Measurements from ENCODE around the gene MAP3K7. TPM values are rescaled to one million over a fixed set of nuclear protein-coding genes. Genes with fewer than 3 reads are reported as not detected.

The MAP3K7 gene
- total RNA-seq, 1 donor from 2014 or later = 33.8 TPM

- no peaks in the 10 kb centered on the region for H3K36me3 ChIP-seq (ENCODE audit: insufficient read depth, low read length)
- H3K4me3 ChIP-seq (ENCODE audit: insufficient read depth, low read depth, low read length) = no peak overlapping the region
- H3K9me3 Mint-ChIP-seq (ENCODE audit: unreplicated experiment) = peaks cover 9% of the 10 kb centered on the region
- H3K27ac ChIP-seq (ENCODE audit: low read depth, low read length) = no peak overlapping the region
- H3K79me2 ChIP-seq (ENCODE audit: insufficient read depth, low read length) = no peaks in the 10 kb centered on the region
- peaks cover 10% of the 10 kb centered on the region for H3K4me1 Mint-ChIP-seq (ENCODE audit: low read depth, unreplicated experiment)
- no peak overlapping the region for H3K4me3 Mint-ChIP-seq (ENCODE audit: unreplicated experiment)
- H3K4me2 ChIP-seq (ENCODE audit: low read length) = no peak overlapping the region
- no peaks in the 10 kb centered on the region for H3K36me3 Mint-ChIP-seq (ENCODE audit: low read depth, unreplicated experiment)
- H3K27me3 Mint-ChIP-seq (ENCODE audit: low read depth, unreplicated experiment) = no peaks in the 10 kb centered on the region
- H3K9me3 ChIP-seq (ENCODE audit: insufficient read depth, low read depth, low read length) = no peaks in the 10 kb centered on the region
- DNase-seq (ENCODE audit: low read depth) = no peak
- H3K9ac ChIP-seq (ENCODE audit: low read length) = no peak overlapping the region
- peaks cover 5% of the 10 kb centered on the region for H3K4me1 ChIP-seq (ENCODE audit: insufficient read depth, low read length)
- TF ChIP-seq EZH2 (IDR thresholded peaks at IDR 0.05; ENCODE audit: insufficient read depth, low read length) (no peak), CTCF (IDR thresholded peaks at IDR 0.05; ENCODE audit: insufficient read depth, low read depth, low read length) (no peak)
- FAIRE-seq = no peak
- no peak overlapping the region for H2AFZ ChIP-seq (ENCODE audit: low read depth, low read length)
- H4K20me1 ChIP-seq (ENCODE audit: insufficient read depth, low read length) = no peaks in the 10 kb centered on the region
- H3K27ac Mint-ChIP-seq (ENCODE audit: unreplicated experiment) = peak overlapping the region; percentile 41
- no peaks in the 10 kb centered on the region for H3K27me3 ChIP-seq (ENCODE audit: insufficient read depth, low read length)
Observed at GRCh38 chr6:90478278-90478677, 108.6 kb downstream of the MAP3K7 start.

GRCh38 chr6:90477366-90477765 is 109.5 kb downstream of the MAP3K7 start:
- Histone ChIP-seq H3K79me2 (ENCODE audit: insufficient read depth, low read length) (no peaks in the 10 kb centered on the region), H2AFZ (ENCODE audit: low read depth, low read length) (no peak overlapping the region), H3K36me3 (ENCODE audit: insufficient read depth, low read length) (no peaks in the 10 kb centered on the region), H3K9ac (ENCODE audit: low read length) (no peak overlapping the region), H3K27ac (ENCODE audit: low read depth, low read length) (no peak overlapping the region), H3K4me1 (ENCODE audit: insufficient read depth, low read length) (peaks cover 5% of the 10 kb centered on the region), H3K4me3 (ENCODE audit: insufficient read depth, low read depth, low read length) (no peak overlapping the region), H4K20me1 (ENCODE audit: insufficient read depth, low read length) (no peaks in the 10 kb centered on the region), H3K4me2 (ENCODE audit: low read length) (no peak overlapping the region), H3K9me3 (ENCODE audit: insufficient read depth, low read depth, low read length) (no peaks in the 10 kb centered on the region), H3K27me3 (ENCODE audit: insufficient read depth, low read length) (no peaks in the 10 kb centered on the region)
- DNase-seq (ENCODE audit: low read depth) = no peak
- TF ChIP-seq CTCF (IDR thresholded peaks at IDR 0.05; ENCODE audit: insufficient read depth, low read depth, low read length) = no peak
- no peak for TF ChIP-seq EZH2 (IDR thresholded peaks at IDR 0.05; ENCODE audit: insufficient read depth, low read length)
- no peak overlapping the region for H3K4me3 Mint-ChIP-seq (ENCODE audit: unreplicated experiment)
- FAIRE-seq = no peak
- H3K36me3 Mint-ChIP-seq (ENCODE audit: low read depth, unreplicated experiment) = no peaks in the 10 kb centered on the region
- H3K9me3 Mint-ChIP-seq (ENCODE audit: unreplicated experiment) = peaks cover 4% of the 10 kb centered on the region
- no peak overlapping the region for H3K27ac Mint-ChIP-seq (ENCODE audit: unreplicated experiment)
- no peaks in the 10 kb centered on the region for H3K27me3 Mint-ChIP-seq (ENCODE audit: low read depth, unreplicated experiment)
- H3K4me1 Mint-ChIP-seq (ENCODE audit: low read depth, unreplicated experiment) = peaks cover 10% of the 10 kb centered on the region

- FAIRE-seq (no peak), DNase-seq (ENCODE audit: low read depth) (no peak)
- Histone ChIP-seq H3K36me3 (ENCODE audit: insufficient read depth, low read length) (no peaks in the 10 kb centered on the region), H3K4me2 (ENCODE audit: low read length) (no peak overlapping the region), H3K27me3 (ENCODE audit: insufficient read depth, low read length) (peaks cover 5% of the 10 kb centered on the region), H3K27ac (ENCODE audit: low read depth, low read length) (no peak overlapping the region), H2AFZ (ENCODE audit: low read depth, low read length) (no peak overlapping the region), H3K9ac (ENCODE audit: low read length) (no peak overlapping the region), H4K20me1 (ENCODE audit: insufficient read depth, low read length) (no peaks in the 10 kb centered on the region), H3K4me3 (ENCODE audit: insufficient read depth, low read depth, low read length) (no peak overlapping the region), H3K79me2 (ENCODE audit: insufficient read depth, low read length) (no peaks in the 10 kb centered on the region), H3K9me3 (ENCODE audit: insufficient read depth, low read depth, low read length) (no peaks in the 10 kb centered on the region), H3K4me1 (ENCODE audit: insufficient read depth, low read length) (no peaks in the 10 kb centered on the region)
- TF ChIP-seq CTCF (IDR thresholded peaks at IDR 0.05; ENCODE audit: insufficient read depth, low read depth, low read length) (no peak), EZH2 (IDR thresholded peaks at IDR 0.05; ENCODE audit: insufficient read depth, low read length) (no peak)
- Mint-ChIP-seq H3K27ac (ENCODE audit: unreplicated experiment) (no peak overlapping the region), H3K27me3 (ENCODE audit: low read depth, unreplicated experiment) (no peaks in the 10 kb centered on the region), H3K36me3 (ENCODE audit: low read depth, unreplicated experiment) (no peaks in the 10 kb centered on the region), H3K9me3 (ENCODE audit: unreplicated experiment) (peaks cover 3% of the 10 kb centered on the region), H3K4me1 (ENCODE audit: low read depth, unreplicated experiment) (peaks cover 19% of the 10 kb centered on the region), H3K4me3 (ENCODE audit: unreplicated experiment) (no peak overlapping the region)
Observed at GRCh38 chr6:90472716-90473115, 114.2 kb downstream of the MAP3K7 start.
